ENCODE results near the gene ZFYVE26.
"Not testable (repeated sequence)": the region's sequence is repeated elsewhere in the genome, so short reads cannot be mapped to it uniquely, and the experiment has no call there.

ZFYVE26 gene

GRCh38 chr14:67749341-67750084 lies 66.9 kb downstream of the ZFYVE26 start:
- no peak for DNase-seq (ENCODE audit: low read depth)

GRCh38 chr14:67748312-67748711 lies 68.1 kb downstream of the ZFYVE26 start:
- no peak for DNase-seq (ENCODE audit: low read depth)

- DNase-seq (ENCODE audit: low read depth): no peak
These were observed 69.5 kb downstream of the ZFYVE26 start for GRCh38 chr14:67746927-67747326.

- DNase-seq (ENCODE audit: low read depth): no peak
These were observed 72.3 kb downstream of the ZFYVE26 start for GRCh38 chr14:67744046-67744445.

- peak; percentile 95 for DNase-seq (ENCODE audit: low read depth)
These were observed 77.5 kb downstream of the ZFYVE26 start for GRCh38 chr14:67738740-67739504.

GRCh38 chr14:67736771-67737170 lies 79.6 kb downstream of the ZFYVE26 start:
- DNase-seq (ENCODE audit: low read depth): no peak

GRCh38 chr14:67735336-67736147 lies 80.8 kb downstream of the ZFYVE26 start:
- no peak for DNase-seq (ENCODE audit: low read depth)

- no peak for DNase-seq (ENCODE audit: low read depth)
These were observed 81.7 kb downstream of the ZFYVE26 start for GRCh38 chr14:67734675-67735074.

GRCh38 chr14:67733616-67734015 lies 82.8 kb downstream of the ZFYVE26 start:
- DNase-seq (ENCODE audit: low read depth): no peak

GRCh38 chr14:67729072-67729885 lies 87.1 kb downstream of the ZFYVE26 start:
- no peak for DNase-seq (ENCODE audit: low read depth)

- DNase-seq (ENCODE audit: low read depth): no peak
These were observed 88.1 kb downstream of the ZFYVE26 start for GRCh38 chr14:67728258-67728657.

- no peak for DNase-seq (ENCODE audit: low read depth)
These were observed 89.0 kb downstream of the ZFYVE26 start for GRCh38 chr14:67727361-67727760.

GRCh38 chr14:67725171-67725570 lies 91.2 kb downstream of the ZFYVE26 start:
- DNase-seq (ENCODE audit: low read depth): no peak

GRCh38 chr14:67722293-67722692 lies 94.1 kb downstream of the ZFYVE26 start:
- peak; percentile 33 for DNase-seq (ENCODE audit: low read depth)

GRCh38 chr14:67721875-67722274 lies 94.5 kb downstream of the ZFYVE26 start:
- no peak for DNase-seq (ENCODE audit: low read depth)

- no peak for DNase-seq (ENCODE audit: low read depth)
These were observed 96.5 kb downstream of the ZFYVE26 start for GRCh38 chr14:67719866-67720265.

- not testable (repeated sequence) for DNase-seq (ENCODE audit: low read depth)
These were observed 97.0 kb downstream of the ZFYVE26 start for GRCh38 chr14:67719385-67719784.

GRCh38 chr14:67718265-67718664 lies 98.1 kb downstream of the ZFYVE26 start:
- DNase-seq (ENCODE audit: low read depth): no peak

- no peak for DNase-seq (ENCODE audit: low read depth)
These were observed 99.3 kb downstream of the ZFYVE26 start for GRCh38 chr14:67717048-67717447.

GRCh38 chr14:67710209-67710608 lies 106.2 kb downstream of the ZFYVE26 start:
- no peak for DNase-seq (ENCODE audit: low read depth)

GRCh38 chr14:67709796-67710195 lies 106.6 kb downstream of the ZFYVE26 start:
- not testable (repeated sequence) for DNase-seq (ENCODE audit: low read depth)

GRCh38 chr14:67709346-67709745 lies 107.0 kb downstream of the ZFYVE26 start:
- not testable (repeated sequence) for DNase-seq (ENCODE audit: low read depth)
